NCI-H146 treated with DMSO at 0.1 percent for 48 hours (cell line): ENCODE data around the gene METTL27.
"Not testable (repeated sequence)": the region's sequence is repeated elsewhere in the genome, so short reads cannot be mapped to it uniquely, and the experiment has no call there.

Experiments
- DNase-seq: peaks from one replicate; lab custom pipeline; 2025; ENCODE audit not compliant: unreplicated experiment; lab: John Stamatoyannopoulos, UW

The METTL27 gene

DNA sequence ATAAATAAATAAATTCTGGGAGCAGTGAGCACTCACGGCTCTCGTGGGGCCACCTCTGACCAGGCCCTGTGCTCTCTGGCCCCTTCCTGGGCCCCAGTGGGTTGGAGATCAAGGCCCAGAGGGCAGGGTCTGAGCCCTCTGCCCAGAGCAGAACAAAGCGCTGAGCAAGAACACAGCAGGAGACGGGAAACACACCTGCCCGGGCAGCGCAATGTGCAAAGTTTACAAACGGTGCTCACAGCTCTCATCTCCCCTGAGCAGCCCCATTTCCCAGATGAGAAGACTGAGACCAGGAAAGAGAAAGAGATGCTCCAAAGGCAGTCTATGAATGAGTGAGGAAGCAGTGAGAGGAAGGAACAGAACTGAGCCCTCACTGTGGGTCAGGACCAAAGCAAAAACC, 3.0 kb downstream of the METTL27 start:
- DNase-seq: no peak

DNA sequence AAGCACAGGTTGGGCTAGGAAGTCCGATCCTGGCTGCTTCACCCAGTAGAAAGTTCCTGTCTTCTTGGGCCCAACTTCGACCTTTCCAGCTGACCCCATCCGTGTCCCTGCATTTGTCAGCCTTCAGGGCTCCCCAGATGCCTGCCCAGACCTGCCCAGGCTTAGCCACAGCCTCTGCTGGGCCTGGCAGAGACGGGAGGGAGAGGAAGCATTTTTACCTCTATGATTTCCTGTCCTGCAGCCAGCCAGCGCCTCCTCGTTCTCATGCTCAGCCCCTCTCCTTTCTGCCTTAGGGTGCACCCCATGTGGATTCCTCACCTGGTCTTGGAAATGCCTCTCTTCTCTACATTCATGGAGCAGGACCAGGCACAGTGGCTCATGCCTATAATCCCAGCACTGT, 3.7 kb downstream of the METTL27 start:
- no peak for DNase-seq

DNA sequence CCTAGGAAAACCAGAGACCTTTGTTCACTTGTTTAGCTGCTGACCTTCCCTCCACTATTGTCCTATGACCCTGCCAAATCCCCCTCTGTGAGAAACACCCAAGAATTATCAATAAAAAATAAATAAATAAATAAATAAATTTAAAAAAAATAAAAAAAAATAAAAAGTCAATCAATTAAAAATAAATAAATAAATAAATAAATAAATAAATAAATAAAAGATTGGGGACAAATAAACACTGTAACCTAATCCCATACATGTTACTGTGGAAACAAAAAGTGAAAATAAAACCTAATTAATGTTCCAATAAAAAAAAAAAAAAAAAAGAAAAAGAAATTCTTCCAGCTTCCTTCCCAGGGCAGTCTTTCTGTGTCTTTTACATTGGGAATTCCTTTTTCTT, 5.1 kb downstream of the METTL27 start:
- not testable (repeated sequence) for DNase-seq

- DNase-seq: no peak
Measured at GRCh38 chr7:73834626-73835191, 7.6 kb downstream of the METTL27 start.

DNA sequence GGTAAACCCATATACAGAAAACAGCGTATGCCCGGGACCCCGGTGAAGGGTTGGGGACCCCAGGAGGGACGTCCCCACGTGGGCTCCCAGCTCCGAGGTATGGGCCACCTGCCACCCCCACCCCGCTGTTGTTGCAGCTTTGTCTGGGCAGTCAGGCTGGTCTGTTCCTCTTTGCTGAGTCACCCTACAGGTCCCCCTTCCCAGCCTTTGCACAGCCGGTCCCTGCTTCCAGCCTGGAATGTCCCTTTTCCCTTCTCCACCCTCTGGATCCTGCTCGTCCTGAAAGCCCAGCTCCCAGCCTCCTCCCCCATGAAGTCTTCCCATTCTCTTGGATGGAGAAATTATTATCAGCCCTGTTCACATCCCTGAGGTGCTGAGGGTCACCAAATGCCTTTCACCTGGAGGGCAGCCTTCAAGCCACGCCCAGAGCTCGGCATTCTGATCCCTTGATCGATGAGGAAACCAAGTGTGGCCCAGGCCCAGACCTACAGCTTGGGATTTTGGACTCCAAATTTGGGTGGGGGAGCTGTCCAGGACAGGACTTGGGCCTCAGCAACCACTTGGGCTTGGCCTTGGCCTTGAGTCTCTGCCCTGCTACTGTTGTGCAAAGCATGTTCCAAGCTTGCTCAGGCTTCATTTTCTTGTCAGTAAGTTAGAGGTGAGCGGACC, 8.9 kb downstream of the METTL27 start:
- no peak for DNase-seq

- DNase-seq: no peak
Measured at GRCh38 chr7:73832806-73833205, 9.5 kb downstream of the METTL27 start.

DNA sequence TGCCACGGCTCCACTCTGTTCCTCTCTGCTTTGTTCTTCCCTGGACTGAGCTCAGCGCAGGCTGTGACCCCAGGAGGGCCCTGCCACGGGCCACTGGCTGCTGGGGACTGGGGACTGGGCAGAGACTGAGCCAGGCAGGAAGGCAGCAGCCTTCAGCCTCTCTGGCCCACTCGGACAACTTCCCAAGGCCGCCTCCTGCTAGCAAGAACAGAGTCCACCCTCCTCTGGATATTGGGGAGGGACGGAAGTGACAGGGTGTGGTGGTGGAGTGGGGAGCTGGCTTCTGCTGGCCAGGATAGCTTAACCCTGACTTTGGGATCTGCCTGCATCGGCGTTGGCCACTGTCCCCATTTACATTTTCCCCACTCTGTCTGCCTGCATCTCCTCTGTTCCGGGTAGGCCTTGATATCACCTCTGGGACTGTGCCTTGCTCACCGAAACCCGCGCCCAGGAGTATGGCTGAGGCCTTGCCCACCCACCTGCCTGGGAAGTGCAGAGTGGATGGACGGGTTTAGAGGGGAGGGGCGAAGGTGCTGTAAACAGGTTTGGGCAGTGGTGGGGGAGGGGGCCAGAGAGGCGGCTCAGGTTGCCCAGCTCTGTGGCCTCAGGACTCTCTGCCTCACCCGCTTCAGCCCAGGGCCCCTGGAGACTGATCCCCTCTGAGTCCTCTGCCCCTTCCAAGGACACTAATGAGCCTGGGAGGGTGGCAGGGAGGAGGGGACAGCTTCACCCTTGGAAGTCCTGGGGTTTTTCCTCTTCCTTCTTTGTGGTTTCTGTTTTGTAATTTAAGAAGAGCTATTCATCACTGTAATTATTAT, 10.3 kb downstream of the METTL27 start:
- no peak for DNase-seq

GRCh38 chr7:73831584-73831833, 10.8 kb downstream of the METTL27 start:
- no peak for DNase-seq

DNA sequence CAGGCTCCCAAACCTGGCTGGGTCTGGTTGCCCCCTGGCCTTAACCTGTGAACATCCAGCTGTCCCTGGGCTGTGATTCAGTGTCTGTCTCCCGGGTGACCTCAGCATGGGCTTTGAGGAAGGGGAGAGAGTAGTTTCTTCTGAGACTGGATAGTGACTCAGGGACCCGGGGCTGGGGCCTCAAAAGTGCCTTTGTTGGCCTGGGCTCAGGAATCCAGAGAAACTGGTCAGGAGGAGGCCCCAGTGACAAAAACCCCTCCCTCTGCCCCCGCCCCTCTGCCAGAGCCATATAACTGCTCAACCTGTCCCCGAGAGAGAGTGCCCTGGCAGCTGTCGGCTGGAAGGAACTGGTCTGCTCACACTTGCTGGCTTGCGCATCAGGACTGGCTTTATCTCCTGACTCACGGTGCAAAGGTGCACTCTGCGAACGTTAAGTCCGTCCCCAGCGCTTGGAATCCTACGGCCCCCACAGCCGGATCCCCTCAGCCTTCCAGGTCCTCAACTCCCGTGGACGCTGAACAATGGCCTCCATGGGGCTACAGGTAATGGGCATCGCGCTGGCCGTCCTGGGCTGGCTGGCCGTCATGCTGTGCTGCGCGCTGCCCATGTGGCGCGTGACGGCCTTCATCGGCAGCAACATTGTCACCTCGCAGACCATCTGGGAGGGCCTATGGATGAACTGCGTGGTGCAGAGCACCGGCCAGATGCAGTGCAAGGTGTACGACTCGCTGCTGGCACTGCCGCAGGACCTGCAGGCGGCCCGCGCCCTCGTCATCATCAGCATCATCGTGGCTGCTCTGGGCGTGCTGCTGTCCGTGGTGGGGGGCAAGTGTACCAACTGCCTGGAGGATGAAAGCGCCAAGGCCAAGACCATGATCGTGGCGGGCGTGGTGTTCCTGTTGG, 11.4 kb downstream of the METTL27 start, which contains the start of gene CLDN4:
CLDN4 (plus strand) TSS at position 316 of the 903 bp plus-strand sequence; CDS start at position 522, 206 bp downstream.
- DNase-seq: no peak

DNA sequence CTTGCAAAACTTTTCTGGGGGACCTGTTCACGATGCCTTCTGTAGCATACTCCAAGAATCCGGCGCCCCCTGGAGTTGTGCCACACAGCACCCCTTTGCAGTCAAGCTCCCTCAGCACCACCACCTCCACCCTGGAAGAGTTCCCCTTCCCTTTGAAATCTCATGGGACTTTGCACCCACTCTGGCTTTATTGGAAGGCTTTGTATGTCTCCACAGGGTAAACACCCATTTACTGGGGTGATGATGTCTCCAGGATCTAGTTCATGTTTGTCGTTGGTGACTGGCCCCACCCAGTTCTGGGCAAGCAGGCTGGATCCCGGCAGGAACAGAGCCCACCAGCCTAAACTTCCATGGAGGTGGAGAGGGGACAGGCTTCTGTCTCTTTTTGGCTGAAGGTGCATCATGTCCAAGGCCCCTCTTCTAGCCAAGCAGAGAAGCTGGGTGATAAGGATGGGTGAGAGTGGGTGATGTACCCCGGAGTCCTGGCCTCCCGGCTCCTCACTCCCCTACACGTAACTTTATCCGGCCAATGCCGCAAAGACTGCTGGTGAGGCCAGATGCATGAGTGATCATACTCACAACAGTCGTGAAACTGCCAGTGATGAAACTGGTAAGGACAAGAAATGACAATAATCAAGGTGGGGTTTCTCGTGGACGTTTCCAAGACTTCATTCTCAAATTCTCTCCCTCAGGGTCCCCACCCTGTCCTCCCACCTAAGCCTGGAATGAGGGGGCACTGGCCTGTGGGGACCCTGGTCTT, 12.2 kb downstream of the METTL27 start:
- no peak for DNase-seq

DNA sequence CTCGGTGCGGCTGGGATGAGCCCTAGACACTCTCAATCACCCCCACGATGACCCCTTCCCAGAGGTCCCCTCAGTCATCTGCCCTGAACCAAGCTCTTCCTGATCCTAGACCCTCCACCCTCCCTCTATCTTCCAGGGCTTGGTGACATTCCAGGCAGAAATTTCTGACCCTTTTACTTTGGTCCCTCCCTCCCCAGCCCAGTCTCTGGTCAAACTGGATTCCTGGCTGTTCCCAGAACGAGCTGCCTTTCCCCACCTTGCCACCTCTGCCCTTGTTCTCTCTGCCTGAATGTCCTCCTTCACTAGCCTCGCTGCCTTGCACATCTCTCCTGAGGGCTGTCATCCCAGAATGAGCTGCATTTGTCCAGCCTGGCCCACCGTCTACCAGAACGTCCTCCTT, 12.8 kb downstream of the METTL27 start:
- DNase-seq: no peak

GRCh38 chr7:73828972-73829371, 13.3 kb downstream of the METTL27 start:
- DNase-seq: no peak

DNA sequence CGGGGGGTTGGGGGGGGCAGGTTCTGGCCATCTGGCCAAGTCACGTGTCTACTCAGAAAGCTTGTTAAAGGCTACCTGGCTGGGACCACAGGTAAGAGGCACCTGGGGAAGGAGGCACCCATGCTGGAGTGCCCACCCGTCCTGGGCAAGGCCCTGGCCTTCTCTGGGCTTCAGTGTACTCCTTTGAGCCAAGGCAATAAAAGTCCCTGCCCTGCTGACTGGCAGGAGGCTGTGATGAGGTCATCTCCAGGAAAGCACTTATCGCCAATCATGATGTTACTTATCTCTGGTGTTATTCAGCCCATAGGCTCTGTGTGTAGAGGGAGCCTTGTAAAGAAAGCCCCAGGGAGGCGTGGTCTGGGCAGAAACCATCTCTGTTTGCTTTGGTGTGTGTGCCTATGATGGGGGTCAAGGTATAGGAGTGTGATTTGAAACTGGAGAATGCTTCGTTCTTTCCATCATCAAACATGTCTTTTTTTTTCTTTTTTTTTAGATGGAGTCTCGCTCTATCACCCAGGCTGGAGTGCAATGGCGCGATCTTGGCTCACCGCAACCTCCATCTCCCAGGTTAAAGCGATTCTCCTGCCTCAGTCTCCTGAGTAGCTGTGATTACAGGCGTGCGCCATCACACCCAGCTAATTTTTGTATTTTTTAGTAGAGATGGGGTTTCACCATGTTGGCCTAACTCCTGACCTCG, 14.1 kb downstream of the METTL27 start:
- peak; percentile 88 for DNase-seq

GRCh38 chr7:73827567-73828106, 14.7 kb downstream of the METTL27 start:
- DNase-seq: peak; percentile 85

GRCh38 chr7:73824986-73825385, 17.3 kb downstream of the METTL27 start:
- no peak for DNase-seq

GRCh38 chr7:73823873-73824592, 18.3 kb downstream of the METTL27 start:
- DNase-seq: no peak

DNA sequence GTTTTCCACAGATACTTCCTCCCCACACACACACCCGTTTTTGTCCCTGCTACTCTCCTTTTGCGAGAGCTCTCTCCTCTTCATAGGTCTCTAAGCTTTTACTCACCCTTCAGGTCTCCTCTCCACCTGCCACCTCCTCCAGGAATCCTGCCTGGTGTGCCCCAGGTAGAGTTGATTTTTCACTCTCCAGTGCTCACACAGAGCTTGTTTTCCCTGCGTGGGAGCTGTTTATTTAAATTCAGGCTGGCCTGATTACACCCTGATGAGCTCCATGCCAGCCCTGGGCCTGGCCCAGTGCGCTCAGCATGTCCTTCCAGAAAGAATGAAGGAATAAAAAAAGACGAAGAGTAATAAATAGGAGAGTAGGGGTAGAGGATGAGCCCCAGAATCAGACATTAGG, 19.1 kb downstream of the METTL27 start:
- no peak for DNase-seq

GRCh38 chr7:73822319-73823173, 19.8 kb downstream of the METTL27 start:
- no peak for DNase-seq
